ENCODE data around the gene MT1H.
A peak's percentile ranks its signal among the peaks of the same experiment; 100 is the strongest.

MT1H gene

DNA sequence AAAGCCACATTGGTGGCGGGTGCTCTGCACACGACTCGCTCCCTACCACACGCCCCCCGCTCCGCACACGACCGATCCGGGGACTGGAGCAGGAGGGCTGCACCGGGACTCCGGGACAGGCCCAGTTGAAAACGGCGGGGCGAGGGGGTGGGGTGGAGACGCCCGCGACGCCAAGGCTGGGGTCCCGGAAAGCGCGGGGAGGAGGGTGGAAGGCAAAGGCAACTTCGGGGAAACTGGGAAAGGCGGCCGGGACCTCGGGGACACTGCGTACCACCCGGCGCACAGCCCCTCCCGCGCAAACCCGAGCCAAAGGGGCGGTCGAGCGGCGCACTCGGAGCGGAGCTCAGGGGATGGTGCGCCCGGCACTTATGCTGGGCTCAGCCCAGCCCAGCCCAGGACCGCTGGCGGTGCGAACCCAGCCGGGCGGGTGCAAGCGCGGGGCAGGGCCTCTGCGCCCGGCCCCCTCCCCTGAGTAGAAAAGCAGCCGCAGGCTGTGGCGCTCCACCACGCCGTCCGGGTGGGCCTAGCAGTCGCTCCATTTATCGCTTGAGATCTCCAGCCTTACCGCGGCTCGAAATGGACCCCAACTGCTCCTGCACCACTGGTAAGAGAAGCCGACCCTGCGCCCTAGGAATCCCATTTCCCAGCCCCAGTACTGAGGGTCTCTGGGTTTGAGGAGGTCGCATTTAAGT is 37.3 kb upstream of the MT1H start, which contains the start of gene MT1M:
Gene MT1M, plus strand, starts transcription at position 504 of the 692 bp plus-strand sequence. Its CDS starts 73 bp downstream, at position 577.
- DNase-seq (ENCODE audit: low read depth), result no peak
- TF ChIP-seq, protein P1, sequence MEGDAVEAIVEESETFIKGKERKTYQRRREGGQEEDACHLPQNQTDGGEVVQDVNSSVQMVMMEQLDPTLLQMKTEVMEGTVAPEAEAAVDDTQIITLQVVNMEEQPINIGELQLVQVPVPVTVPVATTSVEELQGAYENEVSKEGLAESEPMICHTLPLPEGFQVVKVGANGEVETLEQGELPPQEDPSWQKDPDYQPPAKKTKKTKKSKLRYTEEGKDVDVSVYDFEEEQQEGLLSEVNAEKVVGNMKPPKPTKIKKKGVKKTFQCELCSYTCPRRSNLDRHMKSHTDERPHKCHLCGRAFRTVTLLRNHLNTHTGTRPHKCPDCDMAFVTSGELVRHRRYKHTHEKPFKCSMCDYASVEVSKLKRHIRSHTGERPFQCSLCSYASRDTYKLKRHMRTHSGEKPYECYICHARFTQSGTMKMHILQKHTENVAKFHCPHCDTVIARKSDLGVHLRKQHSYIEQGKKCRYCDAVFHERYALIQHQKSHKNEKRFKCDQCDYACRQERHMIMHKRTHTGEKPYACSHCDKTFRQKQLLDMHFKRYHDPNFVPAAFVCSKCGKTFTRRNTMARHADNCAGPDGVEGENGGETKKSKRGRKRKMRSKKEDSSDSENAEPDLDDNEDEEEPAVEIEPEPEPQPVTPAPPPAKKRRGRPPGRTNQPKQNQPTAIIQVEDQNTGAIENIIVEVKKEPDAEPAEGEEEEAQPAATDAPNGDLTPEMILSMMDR (conservative IDR thresholded peaks at IDR 0.05; ENCODE audit: control insufficient read depth, insufficient read depth, low read depth, low read length), result no peak
- peak within 1 kb of the TSS; percentile 35 for H3K4me3 ChIP-seq (ENCODE audit: control insufficient read depth, low read depth, low read length)

DNA sequence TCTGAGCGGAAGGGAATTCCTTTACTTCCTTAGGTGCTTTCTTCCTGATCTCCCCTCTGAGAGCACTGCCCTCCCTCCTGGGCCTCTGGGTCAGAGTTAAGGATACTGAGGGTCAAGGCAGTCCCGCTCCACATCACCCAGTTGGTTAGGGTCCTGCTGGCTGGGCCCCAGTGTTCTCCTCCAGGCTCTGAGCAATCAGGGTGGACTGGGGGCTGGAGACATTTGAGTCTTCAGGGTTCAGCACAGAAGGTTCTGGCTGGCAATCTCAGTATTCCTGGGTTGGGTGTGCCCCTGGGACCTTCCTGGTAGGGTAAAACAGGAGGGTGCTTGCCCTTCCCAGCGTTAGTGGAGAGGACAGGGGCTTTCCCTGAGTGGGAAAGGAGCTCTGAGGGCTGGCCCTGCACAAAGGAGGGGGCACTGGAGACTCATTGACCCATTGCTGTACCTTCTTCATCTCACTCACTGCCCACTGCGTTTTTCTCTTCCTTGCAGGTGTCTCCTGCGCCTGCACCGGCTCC is 36.7 kb upstream of the MT1H start:
- H3K4me3 ChIP-seq (ENCODE audit: control insufficient read depth, low read depth, low read length), result peak overlapping the region; percentile 35
- TF ChIP-seq, protein P1 (conservative IDR thresholded peaks at IDR 0.05; ENCODE audit: control insufficient read depth, insufficient read depth, low read depth, low read length), result no peak
- DNase-seq (ENCODE audit: low read depth), result no peak

GRCh38 chr16:56633535-56633934 is 36.1 kb upstream of the MT1H start:
- H3K4me3 ChIP-seq (ENCODE audit: control insufficient read depth, low read depth, low read length), result no peak overlapping the region
- no peak for DNase-seq (ENCODE audit: low read depth)
- TF ChIP-seq, protein P1 (conservative IDR thresholded peaks at IDR 0.05; ENCODE audit: control insufficient read depth, insufficient read depth, low read depth, low read length), result no peak

DNA sequence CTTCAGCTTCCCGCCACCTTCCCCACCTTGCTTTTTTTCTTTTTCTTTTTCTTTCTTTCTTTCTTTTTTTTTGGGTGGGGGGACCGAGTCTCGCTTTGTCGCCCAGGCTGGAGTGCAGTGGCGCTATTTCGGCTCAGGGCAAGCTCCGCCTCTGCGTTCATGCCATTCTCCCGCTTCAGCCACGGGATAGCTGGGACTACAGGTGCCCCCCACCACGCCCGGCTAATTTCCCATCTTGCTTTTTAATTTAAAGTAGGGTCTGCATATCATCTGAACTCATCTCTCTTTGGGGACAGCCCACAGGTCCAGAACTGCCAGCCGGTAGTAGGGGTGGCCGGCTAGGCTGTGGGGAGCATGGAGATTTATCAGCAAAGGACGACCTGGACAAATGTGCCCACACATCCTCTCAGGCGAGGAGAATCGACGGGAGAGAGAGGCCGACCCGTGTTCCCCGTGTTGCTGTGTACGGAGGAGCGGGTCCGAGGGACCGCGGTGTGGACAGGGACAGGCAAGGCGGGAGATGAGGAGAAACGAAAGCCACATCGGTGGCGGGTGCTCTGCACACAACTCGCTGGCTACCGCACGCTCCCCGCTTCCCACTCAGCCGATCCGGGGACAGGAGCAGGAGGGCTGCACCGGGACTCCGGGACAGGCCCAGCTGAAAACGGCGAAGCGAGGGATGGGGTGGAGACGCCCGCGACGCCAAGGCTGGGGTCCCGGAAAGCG is 34.7 kb upstream of the MT1H start:
- TF ChIP-seq, protein P1 (conservative IDR thresholded peaks at IDR 0.05; ENCODE audit: control insufficient read depth, insufficient read depth, low read depth, low read length), result no peak
- DNase-seq (ENCODE audit: low read depth), result no peak
- no peak overlapping the region for H3K4me3 ChIP-seq (ENCODE audit: control insufficient read depth, low read depth, low read length)

DNA sequence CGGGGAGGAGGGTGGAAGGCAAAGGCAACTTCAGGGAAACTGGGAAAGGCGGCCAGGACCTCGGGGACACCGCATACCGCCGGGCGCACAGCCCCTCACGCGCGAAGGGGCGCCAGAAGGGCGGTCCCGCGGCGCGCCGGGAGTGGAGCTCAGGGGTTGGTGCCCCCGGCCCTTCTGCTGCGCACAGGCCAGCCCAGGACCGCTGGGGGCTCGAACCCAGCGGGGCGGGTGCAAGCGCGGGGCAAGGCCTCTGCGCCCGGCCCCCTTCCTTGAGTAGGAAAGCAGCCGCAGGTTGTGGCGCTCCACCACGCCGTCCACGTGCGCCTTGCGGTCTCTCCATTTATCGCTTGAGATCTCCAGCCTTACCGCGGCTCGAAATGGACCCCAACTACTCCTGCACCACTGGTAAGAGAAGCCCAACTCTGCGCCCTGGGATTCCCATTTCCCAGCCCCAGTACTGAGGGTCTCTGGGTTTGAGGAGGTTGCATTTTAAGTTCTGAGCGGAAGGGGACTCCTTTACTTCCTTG is 34.1 kb upstream of the MT1H start:
- DNase-seq (ENCODE audit: low read depth), result no peak
- TF ChIP-seq, protein P1 (conservative IDR thresholded peaks at IDR 0.05; ENCODE audit: control insufficient read depth, insufficient read depth, low read depth, low read length), result no peak
- no peak overlapping the region for H3K4me3 ChIP-seq (ENCODE audit: control insufficient read depth, low read depth, low read length)

DNA sequence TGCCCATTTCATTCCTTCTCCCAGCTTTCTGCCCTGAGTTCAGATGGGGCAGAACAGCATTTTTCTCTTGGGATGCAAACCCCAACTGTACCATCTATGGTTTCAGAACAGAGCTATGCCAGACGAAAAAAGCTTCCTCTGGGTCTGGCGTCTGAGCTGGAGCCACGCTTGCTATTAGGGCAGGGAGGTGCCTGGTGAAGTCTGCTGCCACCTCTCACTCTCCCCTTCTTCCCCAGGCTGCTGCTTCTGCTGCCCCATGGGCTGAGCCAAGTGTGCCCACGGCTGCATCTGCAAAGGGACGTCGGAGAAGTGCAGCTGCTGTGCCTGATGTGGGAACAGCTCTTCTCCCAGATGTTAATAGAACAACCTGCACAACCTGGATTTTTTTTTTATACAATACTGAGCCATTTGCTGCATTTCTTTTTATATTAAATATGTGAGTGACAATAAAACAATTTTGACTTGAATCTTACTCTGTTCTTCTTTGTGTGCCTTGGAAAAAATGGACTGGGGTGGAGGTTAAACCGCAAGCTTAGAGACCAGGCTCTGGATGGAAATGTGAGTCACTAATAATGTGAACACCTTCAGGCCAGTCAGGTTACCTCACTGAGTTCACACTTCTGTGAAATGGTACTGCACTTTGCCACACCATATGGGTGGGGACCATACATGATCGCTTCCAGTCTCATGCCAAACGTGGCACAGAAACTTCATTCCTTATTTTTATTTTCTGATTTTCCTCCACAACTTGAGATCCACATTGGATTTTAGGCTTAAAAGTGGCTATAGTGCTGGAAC is 32.8 kb upstream of the MT1H start:
- TF ChIP-seq, protein P1 (conservative IDR thresholded peaks at IDR 0.05; ENCODE audit: control insufficient read depth, insufficient read depth, low read depth, low read length), result no peak
- no peak for DNase-seq (ENCODE audit: low read depth)
- H3K4me3 ChIP-seq (ENCODE audit: control insufficient read depth, low read depth, low read length), result no peak overlapping the region

All from fibroblast of mammary gland (primary cell).